Dedifferentiated amniotic fluid mesenchymal stem cell (primary cell): Measurements from ENCODE around the gene RHOB.
"Not testable (repeated sequence)": the region's sequence is repeated elsewhere in the genome, so short reads cannot be mapped to it uniquely, and the experiment has no call there.

Experiments
- DNase-seq: peaks from one replicate; pipeline ENCODE4 v3.0.0-alpha.2; 2016; ENCODE audit errors: extremely low spot score

Gene RHOB

GRCh38 chr2:20446917-20447436, at the start of gene RHOB:
Gene RHOB, plus strand, starts transcription at chr2:20447074. Its CDS starts 392 bp downstream, at chr2:20447466.
- DNase-seq: peak; percentile 98

- DNase-seq: no peak
Observed at GRCh38 chr2:20397811-20398447, 48.9 kb upstream of the RHOB start.

- no peak for DNase-seq
Observed at GRCh38 chr2:20398956-20399567, 47.8 kb upstream of the RHOB start.

GRCh38 chr2:20400306-20400705, 46.6 kb upstream of the RHOB start:
- no peak for DNase-seq

- no peak for DNase-seq
Observed at GRCh38 chr2:20400787-20401488, 45.9 kb upstream of the RHOB start.

GRCh38 chr2:20401489-20401835, 45.4 kb upstream of the RHOB start:
- no peak for DNase-seq

GRCh38 chr2:20403774-20404312, 43.0 kb upstream of the RHOB start:
- DNase-seq: no peak

GRCh38 chr2:20404950-20405349, 41.9 kb upstream of the RHOB start:
- DNase-seq: no peak

GRCh38 chr2:20409039-20409438, 37.8 kb upstream of the RHOB start:
- DNase-seq: no peak

GRCh38 chr2:20410556-20411277, 36.2 kb upstream of the RHOB start:
- DNase-seq: no peak

- DNase-seq: peak; percentile 77
Observed at GRCh38 chr2:20411361-20411894, 35.4 kb upstream of the RHOB start.

- no peak for DNase-seq
Observed at GRCh38 chr2:20414806-20415205, 32.1 kb upstream of the RHOB start.

- no peak for DNase-seq
Observed at GRCh38 chr2:20415511-20415918, 31.4 kb upstream of the RHOB start.

- DNase-seq: no peak
Observed at GRCh38 chr2:20416723-20417122, 30.2 kb upstream of the RHOB start.

GRCh38 chr2:20417230-20417821, 29.5 kb upstream of the RHOB start:
- DNase-seq: not testable (repeated sequence)

GRCh38 chr2:20418519-20418918, 28.4 kb upstream of the RHOB start:
- no peak for DNase-seq

- DNase-seq: no peak
Observed at GRCh38 chr2:20419007-20419576, 27.8 kb upstream of the RHOB start.

GRCh38 chr2:20419752-20420151, 27.1 kb upstream of the RHOB start:
- no peak for DNase-seq

- DNase-seq: no peak
Observed at GRCh38 chr2:20421336-20421987, 25.4 kb upstream of the RHOB start.

- DNase-seq: peak; percentile 69
Observed at GRCh38 chr2:20421988-20422370, 24.9 kb upstream of the RHOB start.
